Activated naive CD4-positive, alpha-beta T cell treated with anti-CD3 and anti-CD28 coated beads, Interleukin-2, amount 50 U/mL, for 72 hours (primary cell): ENCODE data around the gene NAP1L4. TPM values are rescaled to one million over a fixed set of nuclear protein-coding genes. Genes with fewer than 3 reads are reported as not detected.
A peak's percentile ranks its signal among the peaks of the same experiment; 100 is the strongest.

ENCODE experiments used
- ATAC-seq, 2 donors: fragments of 150-1000 bp; cut with Tn5 transposase; 2 replicates each; pipeline ENCODE4 v1.10.0; 2021; ENCODE audit warnings: mild to moderate bottlenecking in 2 of 2, moderate library complexity in 2 of 2
- DNase-seq, 2 donors: peaks; one replicate each; pipeline ENCODE4 v3.0.0; 2021 to 2022; ENCODE audit warnings: low spot score in 2 of 2
- H3K27ac Mint-ChIP-seq, 2 donors: one replicate each; pipeline ENCODE4 v1.8.0; 2022; ENCODE audit warnings: mild to moderate bottlenecking in 2 of 2, mixed read lengths in 2 of 2
- H3K36me3 Mint-ChIP-seq, 2 donors: one replicate each; pipeline ENCODE4 v1.8.0; 2022; ENCODE audit warnings: mixed read lengths in 2 of 2
- H3K9me3 Mint-ChIP-seq, 2 donors: one replicate each; pipeline ENCODE4 v1.8.0; 2022; ENCODE audit warnings: mixed read lengths in 2 of 2
- total RNA-seq, 2 donors: library from RNA; stranded (reverse); gene quantifications; one replicate each; pipeline ENCODE4 v1.2.3, GENCODE V29; 2022

NAP1L4 gene
- total RNA-seq, 2 donors from 2014 or later, result 287 to 318 TPM

DNA sequence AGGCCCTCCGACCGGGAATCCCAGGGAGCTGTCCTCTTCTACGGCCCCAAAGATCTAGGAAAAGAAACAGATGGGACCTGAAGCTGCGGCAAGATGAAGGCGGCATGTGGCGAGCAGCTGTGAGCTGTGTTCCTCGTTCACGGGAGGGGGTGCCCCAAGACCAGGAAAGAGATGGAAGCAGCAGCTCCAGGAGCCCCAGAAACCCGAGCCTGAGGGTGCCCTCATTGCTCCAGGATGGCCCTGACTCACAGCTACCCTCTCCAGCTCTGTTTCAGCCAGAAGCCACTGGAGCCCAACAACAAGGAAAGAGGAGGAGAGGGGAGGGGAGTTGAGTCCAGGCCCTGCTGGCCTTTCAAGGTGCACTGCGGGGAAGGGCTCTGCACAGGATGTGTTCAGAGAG is 23.7 kb upstream of the NAP1L4 start:
- Mint-ChIP-seq H3K27ac (peak overlapping the region in 1 of 2 donors; percentile 82), H3K9me3 (no peaks in the 10 kb centered on the region), H3K36me3 (peaks cover 10 to 18% of the 10 kb centered on the region in 2 donors)
- ATAC-seq (no peak), DNase-seq (no peak)

GRCh38 chr11:3014943-3015342 is 22.8 kb upstream of the NAP1L4 start:
- no peak for DNase-seq
- ATAC-seq, result peak in 1 of 2 donors; percentile 24
- Mint-ChIP-seq H3K9me3 (no peaks in the 10 kb centered on the region), H3K27ac (peak overlapping the region; percentile 65 to 82), H3K36me3 (peaks cover 7 to 13% of the 10 kb centered on the region in 2 donors)

DNA sequence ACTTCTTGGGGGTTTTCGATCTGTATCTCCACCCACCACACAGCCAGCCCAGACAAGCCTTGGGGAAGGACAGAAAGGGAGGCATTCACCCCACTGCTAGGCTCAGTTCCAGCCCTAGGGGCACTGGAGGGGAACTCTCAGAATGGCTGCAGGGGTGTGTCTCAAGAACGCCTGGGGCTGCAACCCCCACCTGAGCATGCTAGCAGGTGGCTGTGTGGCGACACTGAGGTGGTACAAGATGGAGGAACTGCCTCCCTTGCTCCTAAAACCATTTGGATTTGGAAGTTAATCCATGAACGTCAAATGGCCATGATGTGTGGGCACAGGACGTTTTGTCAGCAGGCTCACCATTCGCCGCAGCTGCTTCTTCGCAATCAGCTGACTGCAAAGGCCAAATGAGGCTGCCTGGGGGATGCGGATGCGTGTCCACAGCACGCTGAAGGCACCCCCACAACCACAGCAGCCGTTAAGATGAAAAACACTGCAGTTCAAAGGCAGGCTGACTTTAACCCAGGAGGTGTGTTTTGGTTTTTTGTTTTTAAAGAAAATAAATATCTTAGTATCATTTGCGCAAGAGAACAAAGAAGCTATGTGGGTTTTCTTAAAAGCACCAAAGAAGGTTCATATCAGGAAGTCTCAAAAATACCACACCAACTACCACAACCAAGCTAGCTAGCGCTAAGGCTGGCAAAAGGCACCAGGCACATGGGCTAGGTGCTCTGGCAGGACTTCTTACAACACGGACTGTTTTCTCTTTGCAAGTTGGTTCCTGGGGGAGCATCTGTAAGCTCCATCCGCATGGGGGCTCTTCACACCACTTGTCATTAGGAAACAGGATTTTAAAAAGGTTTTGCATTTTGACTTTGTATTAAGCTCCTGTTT is 22.2 kb upstream of the NAP1L4 start:
- DNase-seq, result peak; percentile 53 to 70
- H3K36me3 Mint-ChIP-seq, result peaks cover 5 to 10% of the 10 kb centered on the region in 2 donors
- H3K9me3 Mint-ChIP-seq, result no peaks in the 10 kb centered on the region
- peak; percentile 83 to 84 for ATAC-seq
- H3K27ac Mint-ChIP-seq, result peak overlapping the region; percentile 82 to 90

GRCh38 chr11:3011891-3012885 is 20.1 kb upstream of the NAP1L4 start:
- DNase-seq, result no peak
- Mint-ChIP-seq H3K9me3 (no peaks in the 10 kb centered on the region), H3K27ac (peak overlapping the region; percentile 29 to 56), H3K36me3 (peaks cover 10 to 12% of the 10 kb centered on the region in 2 donors)
- no peak for ATAC-seq

- ATAC-seq (no peak), DNase-seq (no peak)
- Mint-ChIP-seq H3K36me3 (peaks cover 9 to 12% of the 10 kb centered on the region in 2 donors), H3K27ac (peak overlapping the region; percentile 82 to 90), H3K9me3 (no peaks in the 10 kb centered on the region)
Observed at GRCh38 chr11:3010521-3011275, 18.6 kb upstream of the NAP1L4 start.

DNA sequence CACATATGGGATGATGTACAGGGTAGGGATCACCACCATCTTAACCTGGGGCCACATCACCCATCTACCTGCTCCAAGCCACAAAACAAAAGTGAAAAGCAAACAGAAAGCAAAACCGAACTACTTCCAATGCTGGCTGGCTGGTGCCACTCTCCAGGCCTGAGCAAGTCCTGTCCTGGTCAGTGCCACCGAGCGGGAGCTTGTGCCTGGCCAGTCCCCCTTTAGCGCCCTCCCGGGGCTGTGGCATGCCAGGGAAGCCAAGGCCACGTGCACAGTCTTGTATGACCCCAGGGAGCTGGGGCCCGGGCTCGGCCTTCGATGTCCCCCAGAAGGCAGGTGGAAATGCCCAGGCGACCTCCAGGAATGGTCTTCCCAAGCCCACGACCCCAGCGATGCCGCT is 17.9 kb upstream of the NAP1L4 start:
- peak overlapping the region; percentile 19 to 62 for H3K27ac Mint-ChIP-seq
- DNase-seq, result no peak
- H3K36me3 Mint-ChIP-seq, result peaks cover 3 to 12% of the 10 kb centered on the region in 2 donors
- no peak for ATAC-seq
- H3K9me3 Mint-ChIP-seq, result no peaks in the 10 kb centered on the region

DNA sequence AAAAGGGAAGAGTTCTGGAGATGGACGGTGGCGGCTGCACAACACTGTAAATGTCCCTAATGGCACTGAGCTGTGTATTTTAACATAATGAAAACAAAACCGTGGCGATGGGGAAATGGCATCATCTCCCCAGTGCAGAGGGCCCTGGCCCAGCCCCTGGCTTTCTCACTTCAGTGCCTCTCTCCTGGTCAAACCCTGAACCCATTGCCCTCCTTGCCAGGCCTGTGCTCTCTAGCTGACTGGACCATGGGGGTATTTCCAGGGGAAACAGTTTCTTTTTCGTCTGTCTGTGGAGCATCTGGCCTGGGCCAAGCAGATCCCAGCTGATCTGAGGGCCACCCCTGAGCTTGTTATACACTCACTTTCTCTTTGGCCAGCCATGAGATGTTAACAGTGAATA is 17.4 kb upstream of the NAP1L4 start:
- no peaks in the 10 kb centered on the region for H3K9me3 Mint-ChIP-seq
- peak overlapping the region; percentile 19 to 62 for H3K27ac Mint-ChIP-seq
- H3K36me3 Mint-ChIP-seq, result peaks cover under 1 to 12% of the 10 kb centered on the region in 2 donors
- DNase-seq (no peak), ATAC-seq (no peak)

GRCh38 chr11:3008746-3009336 is 16.7 kb upstream of the NAP1L4 start:
- H3K36me3 Mint-ChIP-seq, result peaks cover 7 to 12% of the 10 kb centered on the region in 2 donors
- DNase-seq, result no peak
- H3K27ac Mint-ChIP-seq, result peak overlapping the region in 1 of 2 donors; percentile 23
- no peaks in the 10 kb centered on the region for H3K9me3 Mint-ChIP-seq
- no peak for ATAC-seq

DNA sequence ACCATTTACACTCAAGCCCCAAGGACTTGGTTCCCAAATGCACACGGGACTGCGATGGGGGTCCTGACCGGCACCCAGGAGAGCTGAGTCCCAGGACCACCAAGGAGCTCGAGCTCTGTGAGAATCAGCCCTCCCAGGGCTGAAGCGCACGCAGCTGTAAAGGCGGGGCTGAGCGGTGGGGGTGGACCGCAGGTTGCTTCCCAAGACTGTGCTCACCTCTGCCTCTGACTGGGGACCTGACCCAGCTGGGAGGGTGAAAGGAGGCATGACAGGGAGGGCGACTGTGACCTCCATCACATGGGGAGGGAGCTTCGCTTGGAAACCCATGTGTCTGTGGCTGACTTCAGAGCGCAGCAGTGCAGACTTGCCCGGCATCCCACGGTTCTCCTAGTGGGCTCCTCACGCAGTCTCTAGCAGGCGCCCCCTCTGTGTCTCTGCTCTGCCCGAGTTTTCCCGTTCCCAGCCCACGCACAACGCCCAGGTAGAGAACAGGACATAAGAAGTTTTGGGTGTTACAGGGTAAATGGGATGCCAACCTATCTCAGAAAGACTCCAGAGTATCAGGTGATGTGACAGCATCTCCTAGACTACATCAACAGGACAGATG is 15.4 kb upstream of the NAP1L4 start:
- Mint-ChIP-seq H3K27ac (no peak overlapping the region), H3K36me3 (peaks cover 13 to 23% of the 10 kb centered on the region in 2 donors), H3K9me3 (no peaks in the 10 kb centered on the region)
- DNase-seq (no peak), ATAC-seq (no peak)

DNA sequence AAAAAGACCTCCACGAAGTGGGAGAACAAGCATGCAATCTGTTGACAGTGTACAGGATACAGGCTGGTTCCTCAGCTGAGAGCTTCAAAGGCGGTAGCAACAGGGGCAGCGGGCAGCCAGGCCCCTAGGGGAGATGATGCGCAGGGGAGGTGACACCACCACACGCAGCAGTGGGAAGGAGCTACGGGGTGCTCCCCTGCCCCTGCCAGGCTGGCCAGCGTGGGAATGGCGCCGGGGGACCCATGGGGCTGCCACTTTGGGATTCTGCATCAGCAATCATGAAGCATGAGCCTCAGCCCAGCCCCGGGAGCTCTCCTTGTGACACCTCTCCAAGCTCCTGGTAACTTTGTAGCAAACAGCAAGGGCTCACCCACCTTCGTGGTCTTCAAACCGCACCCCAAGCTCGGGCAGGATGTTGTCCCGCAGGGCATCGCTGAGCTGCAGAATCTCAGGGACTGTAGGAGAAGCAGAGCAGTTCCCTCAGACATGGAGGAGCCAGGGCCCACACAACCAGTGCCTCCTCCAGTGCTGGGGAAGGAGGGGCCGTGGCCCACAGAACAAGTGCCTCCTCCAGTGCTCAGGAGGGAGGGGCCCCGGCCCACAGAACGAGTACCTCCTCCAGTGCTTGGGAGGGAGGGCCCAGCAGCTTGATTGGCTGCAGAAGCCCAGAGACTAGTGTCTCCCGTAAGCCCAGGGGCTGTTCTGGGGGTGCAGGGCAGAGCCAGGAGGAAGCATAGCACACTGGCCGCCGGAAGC is 14.6 kb upstream of the NAP1L4 start:
- peak in 1 of 2 donors; percentile 13 for ATAC-seq
- DNase-seq, result no peak
- Mint-ChIP-seq H3K27ac (no peak overlapping the region), H3K9me3 (no peaks in the 10 kb centered on the region), H3K36me3 (peaks cover 19 to 25% of the 10 kb centered on the region in 2 donors)

GRCh38 chr11:3004481-3004880 is 12.4 kb upstream of the NAP1L4 start:
- Mint-ChIP-seq H3K36me3 (peaks cover 19 to 30% of the 10 kb centered on the region in 2 donors), H3K9me3 (no peaks in the 10 kb centered on the region), H3K27ac (peak overlapping the region in 1 of 2 donors; percentile 79)
- no peak for ATAC-seq
- DNase-seq, result no peak

DNA sequence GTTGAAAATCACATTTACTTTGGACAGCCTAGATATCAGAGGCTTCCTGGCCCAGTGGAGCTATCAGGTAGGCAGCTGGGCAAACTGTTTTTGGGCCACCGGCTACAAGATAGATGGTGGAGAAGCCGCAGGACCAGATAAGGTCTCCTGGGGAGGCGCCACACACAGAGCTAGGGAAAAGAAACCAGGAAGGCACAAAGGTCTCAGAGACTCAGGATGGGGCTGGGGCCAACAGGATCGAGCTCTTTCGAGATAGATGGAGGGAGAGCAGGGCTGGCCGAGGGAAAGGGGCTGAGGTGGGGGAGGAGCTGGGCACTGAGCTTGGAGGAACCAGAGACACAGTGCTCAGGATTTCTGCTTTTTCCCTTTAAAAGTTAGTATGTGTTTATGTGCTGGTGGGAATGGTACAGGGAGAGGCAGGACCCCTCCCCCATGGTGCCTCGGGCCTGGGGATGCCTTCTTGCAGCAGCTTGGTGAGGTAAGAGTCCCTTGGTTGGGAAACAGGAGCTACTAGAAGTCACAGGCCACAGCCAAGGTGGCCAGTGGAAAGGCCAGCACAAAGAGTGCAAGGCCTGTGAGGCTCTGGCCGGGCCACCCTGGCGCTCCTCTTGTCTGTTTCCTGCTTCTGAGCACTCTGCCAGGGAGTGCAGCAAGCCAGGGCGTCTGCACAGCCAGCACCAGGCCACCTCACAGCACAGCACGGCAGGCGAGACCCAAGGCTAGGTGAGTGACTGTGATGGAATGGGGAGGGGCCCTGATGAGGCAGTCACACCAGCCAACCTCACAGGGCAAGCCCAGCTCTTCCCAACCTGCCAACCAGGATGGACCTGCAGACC is 11.5 kb upstream of the NAP1L4 start:
- peak overlapping the region; percentile 66 to 70 for H3K27ac Mint-ChIP-seq
- peaks cover 12 to 30% of the 10 kb centered on the region in 2 donors for H3K36me3 Mint-ChIP-seq
- ATAC-seq (no peak), DNase-seq (no peak)
- no peaks in the 10 kb centered on the region for H3K9me3 Mint-ChIP-seq

DNA sequence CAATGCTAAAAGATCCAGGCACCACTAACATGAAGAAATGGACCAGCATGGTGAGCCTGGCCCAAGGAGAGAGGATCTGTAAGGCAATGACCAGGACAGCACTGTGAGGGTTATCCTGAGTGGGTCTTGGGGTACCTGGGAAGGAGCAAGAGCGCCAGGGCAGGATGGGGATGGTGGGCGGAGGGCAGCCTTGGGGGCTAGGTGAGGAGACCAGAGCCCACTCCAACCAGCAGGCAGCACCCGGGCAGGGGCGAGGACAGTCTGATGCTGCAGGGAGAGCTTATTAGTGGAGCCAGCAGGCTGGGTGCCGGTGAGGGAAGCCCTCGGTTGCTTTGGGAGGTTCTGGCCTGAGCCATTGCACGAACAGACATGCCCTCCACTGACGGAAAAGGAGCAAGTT is 10.7 kb upstream of the NAP1L4 start:
- ATAC-seq (no peak), DNase-seq (no peak)
- peaks cover 12 to 30% of the 10 kb centered on the region in 2 donors for H3K36me3 Mint-ChIP-seq
- no peaks in the 10 kb centered on the region for H3K9me3 Mint-ChIP-seq
- peak overlapping the region; percentile 66 to 70 for H3K27ac Mint-ChIP-seq

DNA sequence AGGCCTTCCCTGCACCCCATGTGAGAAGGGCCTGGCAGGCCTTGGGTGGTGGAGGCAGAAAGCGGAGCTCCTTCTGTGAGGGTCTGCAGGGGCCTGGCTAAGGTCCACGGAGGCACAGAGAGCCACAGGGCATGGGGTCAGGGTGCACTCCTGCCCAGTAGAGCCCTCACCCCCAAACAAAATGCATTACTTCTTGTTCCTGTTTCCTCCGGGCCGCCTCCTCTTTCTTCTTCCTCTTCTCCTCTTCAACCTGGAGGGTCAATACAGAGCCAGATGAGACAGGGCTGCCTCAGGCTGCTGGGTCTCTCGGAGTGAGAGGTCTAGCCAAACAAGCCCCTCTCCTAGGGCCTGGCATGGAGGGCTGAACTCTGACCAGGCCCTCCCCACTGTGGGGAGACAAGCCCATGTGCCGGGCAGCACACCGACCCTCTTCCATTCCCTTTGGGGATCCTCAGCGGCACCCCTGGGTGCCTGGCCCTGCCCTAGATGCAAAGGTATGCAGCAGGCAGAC is 10.3 kb upstream of the NAP1L4 start:
- peak overlapping the region in 1 of 2 donors; percentile 66 for H3K27ac Mint-ChIP-seq
- DNase-seq, result peak in 1 of 2 donors; percentile 28
- H3K36me3 Mint-ChIP-seq, result peaks cover 12 to 30% of the 10 kb centered on the region in 2 donors
- no peak for ATAC-seq
- no peaks in the 10 kb centered on the region for H3K9me3 Mint-ChIP-seq
